Stromal cell of bone marrow (primary cell): ENCODE results near the gene OR14A2.
"Not testable (repeated sequence)": the region's sequence is repeated elsewhere in the genome, so short reads cannot be mapped to it uniquely, and the experiment has no call there.

Experiments used
- DNase-seq: peaks from one replicate; pipeline ENCODE4 v3.0.0-alpha.2; 2012; ENCODE audit warnings: low read depth

The OR14A2 gene

DNA sequence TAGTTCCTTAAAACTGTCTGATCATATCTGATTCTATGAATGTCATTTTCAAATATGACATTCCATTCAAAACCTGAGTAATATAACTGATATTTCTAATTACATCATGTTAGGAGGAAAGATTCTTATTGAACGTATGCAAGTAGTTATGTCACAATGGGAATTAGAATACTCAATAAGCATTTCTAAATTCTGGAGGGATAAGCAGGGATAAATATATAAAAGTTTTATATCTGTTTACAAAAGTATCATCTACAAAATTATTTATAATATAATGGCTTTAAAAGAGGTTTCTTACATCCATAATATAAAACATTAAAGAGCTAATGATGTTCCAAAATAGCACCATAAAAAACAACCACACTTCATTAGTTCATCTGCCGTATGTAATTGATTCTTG lies at the start of gene OR14A2:
Gene OR14A2, minus strand, starts transcription at position 101 of the 400 bp plus-strand sequence.
- no peak for DNase-seq

DNA sequence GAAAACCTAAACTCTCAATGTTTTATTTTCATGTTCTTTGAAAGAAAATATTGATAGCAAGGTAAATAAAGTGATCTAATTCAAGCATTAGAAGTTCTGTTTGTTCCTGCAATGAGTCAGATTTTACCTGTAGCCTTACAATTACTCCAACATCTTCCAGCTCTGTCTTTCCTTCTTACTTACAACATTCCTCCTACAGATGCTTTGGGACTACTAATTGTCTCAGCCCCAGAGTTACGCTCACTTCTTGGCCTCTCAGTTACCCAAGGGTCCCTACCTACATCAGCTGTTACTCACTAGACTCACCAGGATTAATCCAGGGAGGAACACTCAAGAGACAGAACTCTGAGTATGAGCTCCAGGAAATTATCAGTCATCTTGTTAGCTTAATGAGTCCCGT lies 49.6 kb upstream of the OR14A2 start:
- no peak for DNase-seq

DNA sequence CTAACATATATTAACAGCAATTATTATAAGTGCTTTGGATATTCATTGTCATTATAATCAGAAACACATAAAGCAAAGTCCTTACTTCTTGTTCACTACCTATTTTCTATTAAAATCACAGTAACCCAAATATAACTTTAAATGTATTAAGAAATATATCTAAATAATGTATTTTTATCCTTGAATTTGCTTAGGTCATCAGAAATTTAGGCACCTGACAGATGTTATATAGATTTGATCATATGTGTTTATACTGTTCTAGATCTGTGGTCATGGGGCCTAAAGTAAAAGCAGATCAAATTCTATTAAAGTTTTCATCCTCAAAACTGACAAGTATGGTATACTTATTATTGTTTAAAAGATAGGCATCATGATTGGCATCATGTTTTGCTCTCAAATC lies 21.7 kb upstream of the OR14A2 start:
- no peak for DNase-seq

DNA sequence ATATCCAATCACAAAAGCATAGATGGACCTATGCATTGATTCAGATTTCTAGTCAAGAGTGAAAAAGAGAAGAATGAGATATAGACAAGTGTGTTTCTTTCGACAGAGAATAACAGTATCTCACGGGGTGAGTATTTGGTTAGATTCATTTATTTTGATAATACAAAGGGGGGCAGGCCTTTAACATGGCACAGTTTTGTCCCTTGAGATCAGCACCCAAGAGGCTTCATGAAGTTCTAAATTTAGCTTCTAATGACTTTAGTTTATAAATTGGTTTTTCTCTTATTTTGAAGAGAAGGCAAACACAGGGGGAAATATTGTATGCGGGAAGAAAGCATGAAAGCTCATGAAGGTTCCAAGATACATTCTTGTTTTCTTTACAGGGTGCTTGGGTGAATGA lies 12.5 kb upstream of the OR14A2 start, which contains the start of gene OR1C1:
Gene OR1C1, minus strand, starts transcription at position 101 of the 400 bp plus-strand sequence. CDS start 2,150 bp downstream, outside the sequence.
- no peak for DNase-seq

DNA sequence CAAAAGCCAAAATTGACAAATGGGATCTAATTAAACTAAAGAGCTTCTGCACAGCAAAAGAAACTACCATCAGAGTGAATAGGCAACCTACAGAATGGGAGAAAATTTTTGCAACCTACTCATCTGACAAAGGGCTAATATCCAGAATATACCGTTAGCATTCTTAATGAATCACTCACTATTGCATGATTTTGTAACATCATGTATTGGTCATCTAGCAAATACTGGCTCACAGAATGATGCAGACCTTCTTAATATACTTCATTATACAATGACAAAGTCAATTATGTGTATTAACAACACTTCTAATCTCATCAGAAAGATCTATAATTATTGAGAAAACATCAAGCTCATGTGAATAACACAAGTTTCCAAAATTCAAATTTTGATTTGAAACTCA lies 6.4 kb upstream of the OR14A2 start:
- not testable (repeated sequence) for DNase-seq

DNA sequence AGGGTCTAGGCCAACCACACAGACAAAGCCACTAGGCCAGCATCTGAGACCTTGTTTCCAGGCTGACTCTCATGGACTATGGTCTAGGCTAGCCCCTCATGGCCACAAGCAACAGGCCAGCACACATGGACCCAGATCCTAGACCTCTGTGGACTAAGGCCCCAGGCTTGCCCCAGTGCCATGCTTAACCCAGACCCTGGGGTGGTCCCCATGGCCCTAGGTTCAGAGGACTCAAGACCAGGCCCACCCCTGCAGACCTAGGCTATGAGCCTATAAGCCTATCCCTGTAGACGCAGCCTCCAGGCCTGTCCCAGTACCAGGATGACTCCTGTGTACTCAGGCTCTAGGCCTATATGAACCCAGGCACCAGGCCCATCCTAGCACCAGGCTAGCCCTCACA lies 1.9 kb upstream of the OR14A2 start:
- no peak for DNase-seq

DNA sequence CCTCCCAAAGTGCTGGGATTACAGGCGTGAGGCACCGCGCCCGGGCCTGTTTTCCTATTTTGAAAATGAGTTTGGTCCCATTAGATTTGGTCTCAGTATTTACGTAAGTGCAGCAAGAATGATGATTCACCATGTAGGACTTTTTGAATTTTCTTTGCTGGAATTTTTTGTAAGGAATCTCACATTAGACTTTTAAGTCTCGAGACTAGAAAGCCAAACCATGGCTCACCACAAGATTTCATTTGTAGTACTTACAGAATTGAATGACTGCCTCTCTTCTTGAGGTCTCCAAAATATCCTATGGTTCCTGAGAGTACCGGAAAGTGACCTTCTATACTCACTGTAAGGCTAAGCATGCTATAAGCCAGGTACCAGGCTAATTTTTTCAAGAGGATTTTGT lies 325 bp downstream of the OR14A2 start:
- no peak for DNase-seq

DNA sequence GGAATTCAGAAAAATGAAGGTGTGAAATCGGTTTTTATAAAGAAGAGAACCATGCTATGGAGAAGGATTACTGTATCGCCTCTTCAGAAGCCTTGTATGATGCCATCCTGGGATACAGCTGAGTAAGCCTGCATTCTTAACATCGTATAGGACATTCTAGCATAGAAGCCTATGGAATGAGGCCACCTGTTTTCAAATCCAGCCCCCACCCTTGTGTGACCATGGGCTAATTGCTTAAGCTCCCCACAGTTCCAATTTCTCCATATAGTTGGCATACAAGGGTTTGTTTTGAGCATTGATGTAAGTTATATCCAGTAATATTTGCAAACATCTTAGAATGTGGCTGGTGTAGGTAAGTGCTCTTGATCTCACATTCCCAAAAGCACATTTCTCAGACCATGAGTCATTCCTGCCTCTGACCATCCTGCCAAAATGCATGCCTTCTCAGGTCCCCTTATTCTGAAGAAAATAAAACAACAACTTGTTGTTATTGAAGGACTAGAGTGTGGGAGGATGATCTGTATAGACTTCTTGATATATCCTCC lies 1.5 kb downstream of the OR14A2 start:
- DNase-seq: no peak

DNA sequence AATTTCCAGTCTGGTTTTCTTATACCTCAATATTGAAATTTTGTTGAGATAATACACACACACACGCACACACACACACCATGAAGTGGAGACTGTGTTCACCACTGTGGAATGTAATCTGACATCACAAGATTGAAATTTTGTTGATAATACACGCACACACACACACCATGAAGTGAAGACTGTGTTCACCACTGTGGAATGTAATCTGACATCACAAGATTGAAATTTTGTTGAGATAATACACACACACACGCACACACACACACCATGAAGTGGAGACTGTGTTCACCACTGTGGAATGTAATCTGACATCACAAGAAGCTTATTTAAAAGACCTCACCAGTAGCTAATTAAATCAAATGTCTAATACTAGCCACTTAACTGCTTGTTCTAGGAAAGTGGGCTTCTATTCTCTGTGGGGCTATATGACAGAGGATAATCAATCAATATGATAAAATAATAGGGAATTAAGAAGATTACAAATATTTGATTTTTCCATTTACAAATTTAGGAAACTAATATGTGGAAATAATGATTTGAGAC lies 5.7 kb downstream of the OR14A2 start:
- not testable (repeated sequence) for DNase-seq

DNA sequence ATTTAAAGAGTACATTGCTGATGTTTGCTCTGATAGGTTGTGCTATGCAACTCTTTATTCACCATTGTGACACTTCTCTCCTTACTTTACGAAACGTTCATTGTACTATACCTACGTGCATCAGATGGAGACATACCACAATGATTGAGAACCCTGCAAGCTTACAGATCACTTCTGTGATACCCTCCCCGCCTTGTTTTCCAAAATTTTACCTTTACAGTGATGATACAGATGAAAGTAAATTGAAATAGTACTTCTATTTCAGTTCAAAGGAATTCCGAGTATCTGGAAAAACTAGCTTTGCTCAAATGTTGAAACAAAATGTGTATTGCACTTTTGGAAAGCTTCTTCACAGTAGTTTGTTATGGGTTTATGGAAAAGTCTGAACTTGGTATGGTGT lies 6.2 kb downstream of the OR14A2 start:
- no peak for DNase-seq

DNA sequence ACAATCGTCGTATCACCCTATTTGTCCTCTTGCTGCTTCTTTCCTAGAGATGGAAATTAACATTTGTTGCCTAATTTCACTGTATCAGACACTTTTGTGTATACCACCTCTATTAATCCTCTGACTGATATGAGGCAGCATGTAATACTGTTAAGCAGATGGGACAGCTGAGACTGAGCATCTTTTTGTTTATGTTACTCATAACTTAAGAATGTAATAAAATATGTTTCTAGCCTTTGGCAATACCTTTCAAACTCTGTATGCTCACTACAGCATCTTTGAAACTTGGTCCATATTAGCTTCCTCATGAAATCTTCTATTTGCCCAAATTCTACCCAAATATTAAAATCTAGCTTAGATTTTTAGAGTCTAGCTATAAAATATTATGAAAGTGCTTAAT lies 7.2 kb downstream of the OR14A2 start:
- DNase-seq: no peak

DNA sequence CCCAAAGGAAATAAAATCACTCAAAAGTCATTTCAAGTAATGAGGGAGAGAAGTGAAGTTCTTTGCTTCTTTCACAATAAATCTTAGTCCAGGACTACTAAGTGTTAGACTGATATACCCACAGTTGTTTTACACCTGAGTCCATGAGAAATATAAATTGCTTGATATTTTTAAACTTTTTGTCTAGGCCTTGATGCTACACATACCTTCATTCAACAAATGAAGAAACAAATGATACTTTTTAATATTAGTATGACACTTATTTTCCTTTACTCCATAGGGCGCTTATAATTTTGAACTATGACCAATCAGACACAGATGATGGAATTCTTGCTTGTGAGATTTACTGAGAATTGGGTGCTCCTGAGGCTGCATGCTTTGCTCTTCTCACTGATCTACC lies 9.6 kb downstream of the OR14A2 start, which contains the start of gene OR14K1:
Gene OR14K1, plus strand, starts transcription at position 301 of the 400 bp plus-strand sequence. Its CDS starts 0 bp downstream, at position 301.
- no peak for DNase-seq

DNA sequence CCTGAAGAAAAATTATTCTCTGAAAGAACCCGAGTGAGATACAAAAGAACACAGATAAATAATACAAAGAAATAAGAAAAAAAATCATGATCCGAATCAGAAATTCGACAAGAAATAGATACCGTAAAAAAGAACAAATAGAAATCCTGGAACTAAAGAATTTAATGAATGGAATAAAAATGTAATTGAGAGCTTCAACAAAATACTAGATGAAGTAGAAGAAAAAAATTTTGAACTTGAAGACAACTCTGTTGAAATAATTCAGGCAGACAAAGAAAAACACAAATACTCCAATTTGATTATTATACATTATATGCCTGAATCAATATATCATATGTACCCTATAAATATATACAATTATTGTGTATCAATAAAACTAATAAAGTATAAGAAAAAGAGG lies 26.7 kb downstream of the OR14A2 start:
- no peak for DNase-seq

DNA sequence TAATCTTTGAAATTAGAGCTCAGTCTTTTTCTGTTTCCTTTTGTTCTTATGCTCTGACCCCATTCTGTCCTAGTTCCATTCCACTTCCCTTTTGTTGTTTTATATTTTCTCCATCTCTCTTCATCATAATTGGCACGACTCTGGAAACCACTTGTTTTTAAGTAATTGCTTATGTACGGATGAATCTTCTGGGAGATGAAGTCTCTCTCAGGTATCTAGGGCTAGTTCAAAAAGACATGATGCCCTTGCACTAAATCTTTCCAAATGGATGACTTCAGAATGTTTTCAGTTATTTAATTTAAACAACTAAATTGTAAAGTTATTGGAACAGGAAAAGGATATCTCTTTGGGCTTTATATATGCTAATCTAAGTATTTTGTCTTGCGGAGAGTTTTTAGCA lies 31.4 kb downstream of the OR14A2 start, which contains the start of gene OR6F1:
Gene OR6F1, minus strand, starts transcription at position 101 of the 400 bp plus-strand sequence. CDS start 3,891 bp downstream, outside the sequence.
- DNase-seq: no peak

DNA sequence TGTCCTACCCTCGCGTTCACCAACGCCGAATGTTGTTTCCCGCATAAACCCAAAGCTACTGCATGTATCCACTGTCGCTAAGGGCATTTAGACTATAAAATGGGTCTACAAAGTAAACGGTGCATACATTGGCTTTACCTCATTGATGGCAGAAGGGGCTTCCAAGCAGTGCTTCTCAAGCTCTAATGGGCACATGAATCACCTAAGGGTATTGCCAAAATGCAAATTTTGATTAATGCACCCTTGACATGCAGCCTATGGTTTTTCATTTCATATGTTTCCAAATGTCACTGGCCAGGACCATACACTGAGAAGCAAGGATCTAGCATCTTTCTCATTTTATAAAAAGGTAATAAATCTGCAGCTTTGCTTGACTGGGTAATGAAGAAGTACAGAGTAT lies 34.2 kb downstream of the OR14A2 start:
- DNase-seq: no peak

DNA sequence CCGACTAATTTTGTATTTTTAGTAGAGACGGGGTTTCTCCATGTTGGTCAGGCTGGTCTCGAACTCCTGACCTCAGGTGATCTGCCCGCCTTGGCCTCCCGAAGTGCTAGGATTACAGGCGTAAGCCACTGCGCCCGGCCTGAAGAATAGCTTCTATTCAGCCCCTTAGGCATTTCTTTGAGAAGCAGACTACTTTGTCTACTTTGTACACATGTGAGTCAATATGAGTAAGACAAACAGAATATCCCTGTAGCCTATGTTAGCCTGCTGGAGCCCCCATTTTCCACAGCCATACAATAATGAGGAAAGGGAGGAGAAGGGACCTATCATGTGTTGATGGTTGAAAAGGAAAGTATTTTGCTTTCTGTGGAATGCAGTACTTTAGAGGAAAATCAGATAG lies 37.3 kb downstream of the OR14A2 start:
- not testable (repeated sequence) for DNase-seq

DNA sequence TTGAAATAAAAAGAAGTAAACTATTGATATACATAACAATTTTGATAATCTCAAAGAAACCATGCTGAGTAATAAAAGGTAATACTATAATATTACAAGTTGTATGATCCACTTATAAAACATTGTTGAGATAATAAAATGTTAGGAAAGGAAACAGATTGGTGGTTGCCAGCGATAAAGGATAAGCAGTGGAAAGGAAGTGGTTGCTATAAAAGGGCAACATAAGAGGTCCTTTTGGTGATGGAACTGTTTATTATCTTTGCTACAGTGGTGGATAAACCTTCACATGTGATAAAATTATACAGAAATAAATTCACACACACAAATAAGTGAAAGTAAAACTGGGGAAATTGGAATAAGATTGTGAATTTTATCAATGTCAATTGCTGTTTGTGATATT lies 46.6 kb downstream of the OR14A2 start:
- DNase-seq: no peak

DNA sequence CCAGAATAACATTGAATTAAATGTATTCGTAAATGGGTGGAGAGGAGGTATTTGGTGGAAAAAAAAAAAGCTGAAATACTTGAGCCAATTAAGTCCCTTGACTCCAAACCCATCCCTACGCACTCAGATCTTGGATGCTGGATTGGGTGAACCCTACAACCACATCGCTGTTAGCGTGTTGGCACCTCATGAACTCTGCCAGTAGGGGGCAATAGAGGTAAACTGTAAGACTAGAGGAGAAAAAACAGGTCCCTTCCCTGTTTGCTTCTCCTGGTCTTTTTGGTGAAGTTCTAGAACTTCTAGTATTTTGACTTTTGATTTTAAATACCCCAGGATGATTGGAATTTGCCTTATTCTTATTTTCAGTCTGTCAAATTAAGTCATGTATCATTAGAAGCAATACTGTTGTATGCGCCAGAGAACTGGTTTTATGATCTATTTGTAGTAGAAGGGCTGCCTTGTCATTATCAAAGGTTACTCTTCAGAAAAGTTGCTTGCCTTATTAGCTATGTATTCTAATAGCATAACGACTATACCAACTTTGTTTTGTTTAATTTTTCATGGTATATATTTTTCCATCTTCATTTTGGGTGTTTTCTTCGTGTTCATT lies 66.5 kb downstream of the OR14A2 start:
- DNase-seq: peak; percentile 2

DNA sequence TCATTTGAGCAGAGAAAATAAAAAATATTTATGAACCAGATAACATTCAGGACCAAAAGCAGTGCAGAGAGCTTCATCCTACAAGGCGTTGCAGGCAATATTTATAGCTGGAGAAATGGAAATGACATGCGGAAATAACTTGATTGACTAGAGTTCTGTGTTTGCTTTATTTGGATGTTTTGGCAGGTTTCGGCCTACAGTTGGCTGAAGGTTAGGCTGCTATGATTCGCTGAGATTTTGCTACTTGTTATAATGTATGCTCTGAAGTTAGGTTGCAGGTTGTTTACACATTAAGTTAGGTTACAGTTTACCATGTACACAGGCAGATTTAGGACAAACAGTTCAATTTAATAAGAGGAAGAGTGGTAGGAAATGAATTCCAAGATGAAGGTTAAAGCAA lies 67.8 kb downstream of the OR14A2 start:
- no peak for DNase-seq

DNA sequence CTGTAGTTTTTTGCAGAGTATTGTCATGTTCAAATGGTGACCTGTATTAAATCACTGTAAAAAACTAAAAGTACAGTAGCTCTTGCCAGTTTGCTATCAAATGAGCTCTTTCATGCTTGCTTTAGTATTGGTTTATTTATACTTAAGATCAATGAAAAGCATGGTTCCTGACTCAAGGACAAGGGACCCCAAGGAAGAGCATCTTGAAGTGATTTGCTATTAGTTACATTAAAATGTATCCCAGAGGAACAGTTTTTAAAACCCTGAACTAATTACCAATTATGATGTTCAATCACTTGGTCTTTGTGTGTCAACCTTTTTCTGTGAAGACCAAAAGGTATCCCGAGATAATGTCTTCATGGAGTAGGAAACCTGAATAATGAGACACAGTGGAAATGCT lies 68.3 kb downstream of the OR14A2 start, which contains the start of gene OR13G1:
Gene OR13G1, minus strand, starts transcription at position 101 of the 400 bp plus-strand sequence. CDS start 6,698 bp downstream, outside the sequence.
- DNase-seq: no peak
